ENCODE results near the gene ARHGAP27. TPM values are rescaled to one million over a fixed set of nuclear protein-coding genes. Genes with fewer than 3 reads are reported as not detected.

Gene ARHGAP27
- polyA plus RNA-seq, 1 experiment = 0.64 TPM

DNA sequence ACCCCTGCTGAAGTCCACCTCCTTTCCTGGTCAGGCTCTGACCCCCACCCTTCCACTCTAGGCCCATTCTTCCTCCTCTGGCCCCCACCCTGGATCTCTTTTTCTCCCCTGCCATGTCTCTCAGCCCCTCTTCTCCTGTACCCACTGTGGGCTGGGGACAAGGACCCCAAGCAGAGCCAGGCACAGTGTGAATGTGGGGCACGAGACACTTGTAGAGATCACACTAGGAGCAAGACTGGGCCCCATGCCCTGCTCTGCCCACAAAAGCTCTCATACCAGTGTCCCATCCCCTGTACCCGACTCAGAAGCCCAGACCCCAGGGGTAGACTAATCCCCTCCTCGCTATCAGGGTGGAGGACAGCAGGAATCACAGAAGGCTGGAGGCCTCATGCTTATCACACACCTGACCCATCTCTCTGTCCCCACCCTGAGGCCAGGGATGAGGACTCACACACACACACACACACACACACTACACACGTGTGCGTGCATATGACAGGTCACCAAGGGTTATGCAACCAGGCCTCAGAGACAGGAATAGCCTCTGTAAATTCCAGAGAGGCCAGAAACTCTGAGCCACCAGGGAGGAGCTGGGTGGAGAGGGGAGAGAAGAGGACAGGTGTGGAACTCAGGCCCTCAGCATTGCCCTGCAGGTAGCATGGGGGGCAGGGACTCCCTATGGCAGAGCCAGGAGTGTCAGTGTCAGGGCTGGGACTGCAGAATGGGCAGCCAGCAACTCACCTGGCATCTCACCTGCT lies 21.1 kb downstream of the ARHGAP27 start:
- TF ChIP-seq, protein P1, sequence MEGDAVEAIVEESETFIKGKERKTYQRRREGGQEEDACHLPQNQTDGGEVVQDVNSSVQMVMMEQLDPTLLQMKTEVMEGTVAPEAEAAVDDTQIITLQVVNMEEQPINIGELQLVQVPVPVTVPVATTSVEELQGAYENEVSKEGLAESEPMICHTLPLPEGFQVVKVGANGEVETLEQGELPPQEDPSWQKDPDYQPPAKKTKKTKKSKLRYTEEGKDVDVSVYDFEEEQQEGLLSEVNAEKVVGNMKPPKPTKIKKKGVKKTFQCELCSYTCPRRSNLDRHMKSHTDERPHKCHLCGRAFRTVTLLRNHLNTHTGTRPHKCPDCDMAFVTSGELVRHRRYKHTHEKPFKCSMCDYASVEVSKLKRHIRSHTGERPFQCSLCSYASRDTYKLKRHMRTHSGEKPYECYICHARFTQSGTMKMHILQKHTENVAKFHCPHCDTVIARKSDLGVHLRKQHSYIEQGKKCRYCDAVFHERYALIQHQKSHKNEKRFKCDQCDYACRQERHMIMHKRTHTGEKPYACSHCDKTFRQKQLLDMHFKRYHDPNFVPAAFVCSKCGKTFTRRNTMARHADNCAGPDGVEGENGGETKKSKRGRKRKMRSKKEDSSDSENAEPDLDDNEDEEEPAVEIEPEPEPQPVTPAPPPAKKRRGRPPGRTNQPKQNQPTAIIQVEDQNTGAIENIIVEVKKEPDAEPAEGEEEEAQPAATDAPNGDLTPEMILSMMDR (IDR thresholded peaks at IDR 0.05; ENCODE audit: low read depth, low read length) = no peak
- ChIA-PET CTCF (no interaction called here), POLR2A (no interaction called here)
- Histone ChIP-seq H3K4me3 (ENCODE audit: low read depth, low read length) (no peak overlapping the region), H3K27me3 (ENCODE audit: control insufficient read depth, insufficient read depth, low read length) (peaks cover 16% of the 10 kb centered on the region), H3K9me3 (ENCODE audit: control insufficient read depth, insufficient read depth, low read length) (no peaks in the 10 kb centered on the region; the same call in 1 of the 2 replicates), H3K27ac (ENCODE audit: low read depth, low read length) (no peak overlapping the region)
- no peak for DNase-seq (ENCODE audit: low read depth, low spot score)

DNA sequence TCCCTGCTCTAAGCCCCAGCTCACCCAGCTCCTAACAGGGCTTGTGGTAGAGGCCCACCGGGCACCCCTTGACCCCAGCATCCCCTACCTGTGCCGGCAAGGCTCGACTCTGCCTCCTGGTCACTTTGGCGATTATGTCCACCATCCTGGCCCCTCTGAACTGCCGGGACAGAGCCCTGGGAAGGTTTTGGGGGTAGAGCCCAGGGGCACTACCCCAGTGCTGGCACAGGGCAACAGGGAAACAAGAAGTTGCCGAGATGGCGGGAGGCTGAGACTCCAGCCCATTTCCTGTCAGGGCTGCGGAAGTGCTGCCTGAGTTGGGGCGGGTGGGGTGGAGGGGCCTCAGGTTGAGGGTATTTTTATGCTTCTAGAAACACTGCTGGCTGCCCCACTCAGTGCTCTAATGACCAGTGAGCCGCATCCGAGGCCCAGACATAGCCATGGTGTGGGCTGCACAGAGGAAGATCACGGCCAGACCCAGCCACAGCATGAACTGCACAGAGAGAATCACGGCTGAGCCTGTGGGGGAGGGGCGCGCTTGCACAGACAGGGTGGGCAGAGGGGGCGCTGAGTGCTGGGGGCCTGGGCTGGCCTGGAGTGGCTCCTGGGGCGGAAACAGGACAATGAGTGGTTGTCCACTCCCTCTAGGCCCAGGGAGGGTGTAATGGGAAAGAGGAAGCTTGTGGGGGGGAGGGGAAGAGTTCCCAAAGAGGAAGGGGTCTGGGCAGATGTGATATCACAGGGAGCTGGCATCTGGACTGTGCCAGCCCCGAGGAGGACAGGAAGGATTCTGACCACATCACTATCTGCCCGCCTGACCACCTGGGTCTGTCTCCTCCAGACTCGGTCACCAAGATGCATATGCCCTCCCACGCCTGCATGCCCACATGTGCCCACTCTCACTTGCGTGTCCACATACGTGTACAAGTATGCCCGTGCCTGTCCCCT lies 22.3 kb downstream of the ARHGAP27 start:
- Histone ChIP-seq H3K27me3 (ENCODE audit: control insufficient read depth, insufficient read depth, low read length) (peaks cover 26% of the 10 kb centered on the region), H3K4me3 (ENCODE audit: low read depth, low read length) (no peak overlapping the region), H3K27ac (ENCODE audit: low read depth, low read length) (no peak overlapping the region), H3K9me3 (ENCODE audit: control insufficient read depth, insufficient read depth, low read length) (no peaks in the 10 kb centered on the region; the same call in 1 of the 2 replicates)
- ChIA-PET POLR2A (no interaction called here), CTCF (interaction anchor here (0.6 to 2.5 kb wide), 2 partner anchors 15 to 190 kb away, joined by 5 to 6 read pairs; no protein-coding TSS in a partner anchor)
- TF ChIP-seq, protein P1 (IDR thresholded peaks at IDR 0.05; ENCODE audit: low read depth, low read length) = no peak
- no peak for DNase-seq (ENCODE audit: low read depth, low spot score)

DNA sequence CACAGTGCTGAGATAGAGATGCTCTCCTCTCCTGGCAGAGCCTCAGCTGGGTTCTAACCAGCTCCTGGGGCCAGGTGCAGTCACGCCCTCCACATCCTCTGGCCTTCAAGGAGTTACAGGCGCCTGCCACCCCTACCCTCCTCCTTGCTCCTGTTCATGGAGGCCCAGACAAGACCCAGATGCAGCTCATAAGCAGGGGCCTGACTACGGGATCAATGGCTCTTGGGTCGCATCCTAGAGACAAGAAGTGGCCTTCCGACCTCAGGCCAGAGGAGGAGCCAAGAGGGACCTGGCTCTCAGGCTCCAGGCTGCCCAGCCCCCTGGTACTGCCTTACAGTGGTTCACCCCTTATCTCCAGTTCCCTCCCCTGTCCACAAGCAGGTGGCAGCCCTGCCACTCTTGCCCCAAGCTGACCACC lies 23.0 kb downstream of the ARHGAP27 start:
- Histone ChIP-seq H3K4me3 (ENCODE audit: low read depth, low read length) (no peak overlapping the region), H3K27me3 (ENCODE audit: control insufficient read depth, insufficient read depth, low read length) (peaks cover 26% of the 10 kb centered on the region), H3K9me3 (ENCODE audit: control insufficient read depth, insufficient read depth, low read length) (no peaks in the 10 kb centered on the region; the same call in 1 of the 2 replicates), H3K27ac (ENCODE audit: low read depth, low read length) (no peak overlapping the region)
- ChIA-PET CTCF (interaction anchor here (2.5 kb wide), 1 partner anchor 14 kb away, joined by 6 read pairs; no protein-coding TSS in a partner anchor), POLR2A (no interaction called here)
- TF ChIP-seq, protein P1 (IDR thresholded peaks at IDR 0.05; ENCODE audit: low read depth, low read length) = no peak
- DNase-seq (ENCODE audit: low read depth, low spot score) = no peak

DNA sequence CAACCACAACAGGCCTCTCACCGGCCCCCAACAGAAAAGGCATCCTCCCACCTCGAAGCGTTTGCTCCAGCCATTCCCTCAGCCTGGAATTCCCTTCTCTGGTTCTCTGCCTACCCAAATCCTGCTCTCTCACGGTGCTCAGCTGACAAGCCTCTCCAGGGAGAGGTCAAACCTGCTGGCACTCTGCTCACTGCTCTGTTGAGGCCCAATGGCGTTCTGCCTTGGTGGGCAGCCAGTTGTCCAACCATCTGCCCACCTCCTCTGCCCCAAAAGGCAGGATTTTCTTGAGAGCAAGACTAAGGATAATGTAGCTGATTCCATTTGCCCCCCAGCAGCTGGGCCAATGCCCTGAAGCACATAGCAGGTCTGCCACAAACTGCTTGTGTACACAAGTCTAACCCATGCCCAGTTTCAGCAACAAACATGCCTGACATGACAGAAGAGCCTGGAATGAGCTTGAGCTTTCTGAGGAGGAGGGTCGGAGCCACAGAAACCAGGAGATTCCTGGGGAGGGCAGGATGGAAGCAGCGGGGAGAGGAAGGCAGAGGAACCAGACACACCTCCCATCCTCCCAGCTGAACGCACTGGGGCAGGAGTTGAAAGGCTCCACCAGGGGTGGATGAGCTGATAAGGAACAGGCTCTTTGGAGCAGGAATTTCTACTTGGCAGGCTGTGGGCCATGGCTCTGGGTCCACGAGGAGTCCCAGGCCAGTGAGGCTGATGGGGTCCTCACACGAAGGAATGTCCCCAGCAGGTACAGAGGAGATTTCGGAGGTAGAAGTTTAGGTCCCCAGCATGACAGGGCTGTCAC lies 23.9 kb downstream of the ARHGAP27 start:
- H3K9me3 ChIP-seq (ENCODE audit: control insufficient read depth, insufficient read depth, low read length) = no peaks in the 10 kb centered on the region; the same call in 1 of the 2 replicates
- TF ChIP-seq, protein P1 (IDR thresholded peaks at IDR 0.05; ENCODE audit: low read depth, low read length) = no peak
- no peak overlapping the region for H3K27ac ChIP-seq (ENCODE audit: low read depth, low read length)
- CTCF ChIA-PET = interaction anchor here (1.6 to 2.5 kb wide), 2 partner anchors 13 to 17 kb away, joined by 3 to 6 read pairs; no protein-coding TSS in a partner anchor
- DNase-seq (ENCODE audit: low read depth, low spot score) = no peak
- POLR2A ChIA-PET = no interaction called here
- no peak overlapping the region for H3K4me3 ChIP-seq (ENCODE audit: low read depth, low read length)
- H3K27me3 ChIP-seq (ENCODE audit: control insufficient read depth, insufficient read depth, low read length) = peaks cover 31% of the 10 kb centered on the region

Data from AG04450 (cell line).